ENCODE measurements around the gene CECR2.

CECR2 gene

GRCh38 chr22:17369439-17370025 lies at the start of gene CECR2:
Gene CECR2 (plus strand): TSS chr22:17369460. CDS start chr22:17369784, 324 bp downstream.
- no peak for FAIRE-seq

GRCh38 chr22:17319546-17319945 lies 49.7 kb upstream of the CECR2 start:
- no peak for FAIRE-seq

GRCh38 chr22:17322511-17322910 lies 46.7 kb upstream of the CECR2 start:
- no peak for FAIRE-seq

- no peak for FAIRE-seq
These were observed 37.6 kb upstream of the CECR2 start for GRCh38 chr22:17331690-17332089.

GRCh38 chr22:17332109-17332800 lies 37.0 kb upstream of the CECR2 start:
- no peak for FAIRE-seq

GRCh38 chr22:17334059-17334458 lies 35.2 kb upstream of the CECR2 start:
- no peak for FAIRE-seq

- FAIRE-seq: no peak
These were observed 34.3 kb upstream of the CECR2 start for GRCh38 chr22:17334983-17335382.

GRCh38 chr22:17336061-17336460 lies 33.2 kb upstream of the CECR2 start:
- no peak for FAIRE-seq

GRCh38 chr22:17337639-17338038 lies 31.6 kb upstream of the CECR2 start:
- no peak for FAIRE-seq

- no peak for FAIRE-seq
These were observed 30.1 kb upstream of the CECR2 start for GRCh38 chr22:17339095-17339693.

- no peak for FAIRE-seq
These were observed 26.9 kb upstream of the CECR2 start for GRCh38 chr22:17342361-17342760.

- FAIRE-seq: no peak
These were observed 25.5 kb upstream of the CECR2 start for GRCh38 chr22:17343766-17344165.

GRCh38 chr22:17346578-17346977 lies 22.7 kb upstream of the CECR2 start:
- FAIRE-seq: no peak

GRCh38 chr22:17347724-17348123 lies 21.5 kb upstream of the CECR2 start:
- no peak for FAIRE-seq

- FAIRE-seq: no peak
These were observed 20.7 kb upstream of the CECR2 start for GRCh38 chr22:17348464-17349103.

GRCh38 chr22:17349172-17349571 lies 20.1 kb upstream of the CECR2 start:
- FAIRE-seq: no peak

GRCh38 chr22:17350292-17350691 lies 19.0 kb upstream of the CECR2 start:
- FAIRE-seq: no peak

GRCh38 chr22:17352798-17353197 lies 16.5 kb upstream of the CECR2 start:
- FAIRE-seq: no peak

- FAIRE-seq: no peak
These were observed 11.6 kb upstream of the CECR2 start for GRCh38 chr22:17357688-17358087.

- no peak for FAIRE-seq
These were observed 10.8 kb upstream of the CECR2 start for GRCh38 chr22:17358415-17358814.

GRCh38 chr22:17359501-17359900 lies 9.8 kb upstream of the CECR2 start:
- no peak for FAIRE-seq

- FAIRE-seq: no peak
These were observed 2.9 kb upstream of the CECR2 start for GRCh38 chr22:17366329-17366728.

- FAIRE-seq: no peak
These were observed 2.4 kb upstream of the CECR2 start for GRCh38 chr22:17366830-17367229.

- no peak for FAIRE-seq
These were observed 1.1 kb upstream of the CECR2 start for GRCh38 chr22:17368144-17368543.
